ENCODE data around the gene ABCB1. TPM values are rescaled to one million over a fixed set of nuclear protein-coding genes. Genes with fewer than 3 reads are reported as not detected.

The ABCB1 gene
- polyA plus RNA-seq (ENCODE audit: insufficient read depth in 1 of 5, insufficient read length in 5 of 5, low replicate concordance in 1 of 5) = 1 to 10 TPM in 1 of 5 donors, under 1 TPM in 4; 0.43 to 1.1 (median 0.65) TPM
- long read RNA-seq, donor 1 = 0 reads
- long read RNA-seq, donor 2 = 0 reads
- long read RNA-seq, donor 3 = 0 reads
- long read RNA-seq, donor 4 = 0 reads
- long read RNA-seq, donor 5 = 0 reads
- long read RNA-seq, donor 6 = 0 reads
- long read RNA-seq, donor 7 = 0 reads
- long read RNA-seq, donor 8 = 0 reads

DNA sequence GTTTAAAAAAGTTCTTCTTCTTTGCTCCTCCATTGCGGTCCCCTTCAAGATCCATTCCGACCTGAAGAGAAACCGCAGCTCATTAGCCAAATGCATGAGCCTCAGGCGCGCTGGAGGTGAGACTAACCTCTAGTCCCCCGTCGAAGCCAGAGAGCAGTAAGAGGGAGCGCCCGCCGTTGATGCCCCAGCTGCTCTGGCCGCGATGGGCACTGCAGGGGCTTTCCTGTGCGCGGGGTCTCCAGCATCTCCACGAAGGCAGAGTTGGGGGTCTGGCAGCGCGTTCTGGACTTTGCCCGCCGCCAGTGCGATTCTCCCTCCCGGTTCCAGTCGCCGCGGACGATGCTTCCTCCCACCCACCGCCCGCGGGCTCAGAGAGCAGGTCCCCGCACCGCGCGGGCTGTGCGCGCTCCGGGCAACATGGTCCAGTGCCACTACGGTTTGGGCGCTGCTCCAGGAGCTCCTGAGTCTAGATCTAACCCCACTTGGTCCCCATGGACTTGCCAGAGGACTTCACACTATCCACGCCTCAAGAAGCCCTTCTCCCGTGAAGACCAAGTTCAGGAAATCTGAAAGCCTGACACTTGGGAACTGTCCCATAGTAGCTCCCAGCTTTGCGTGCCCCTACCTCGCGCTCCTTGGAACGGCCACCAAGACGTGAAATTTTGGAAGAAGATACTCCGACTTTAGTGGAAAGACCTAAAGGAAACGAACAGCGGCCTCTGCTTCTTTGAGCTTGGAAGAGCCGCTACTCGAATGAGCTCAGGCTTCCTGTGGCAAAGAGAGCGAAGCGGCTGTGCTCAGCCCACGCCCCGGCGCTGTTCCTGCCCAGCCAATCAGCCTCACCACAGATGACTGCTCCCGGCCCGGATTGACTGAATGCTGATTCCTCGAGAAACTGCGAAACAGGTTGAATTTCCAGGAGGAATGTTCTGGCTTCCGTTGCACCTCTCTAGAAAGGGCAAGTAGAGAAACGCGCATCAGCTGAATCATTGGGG is at the start of gene ABCB1:
TSS of gene ABCB1 (minus strand) at position 755 of the 995 bp plus-strand sequence. CDS start at position 55, 700 bp downstream.
- DNase-seq = peak in 1 of 2 donors; percentile 15

DNA sequence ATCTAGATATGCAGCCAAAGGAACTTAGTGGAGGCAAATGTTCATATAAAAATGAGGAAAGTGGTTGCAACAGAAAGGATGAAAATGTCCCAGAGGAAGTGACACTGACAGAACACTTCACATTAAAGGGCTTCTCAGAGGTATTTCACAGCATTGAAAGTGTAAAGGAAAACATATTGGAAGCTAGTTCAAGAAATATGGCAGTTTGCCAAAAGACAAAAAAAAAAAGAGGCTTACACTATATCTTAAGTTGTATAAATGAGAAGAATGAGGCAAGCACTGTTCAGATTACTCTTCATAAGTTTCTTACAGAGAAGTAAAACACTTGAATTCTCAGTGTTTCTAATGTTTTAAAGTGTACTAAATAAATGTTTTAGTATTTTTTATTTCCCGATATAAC is 47.6 kb upstream of the ABCB1 start:
- no peak for DNase-seq

DNA sequence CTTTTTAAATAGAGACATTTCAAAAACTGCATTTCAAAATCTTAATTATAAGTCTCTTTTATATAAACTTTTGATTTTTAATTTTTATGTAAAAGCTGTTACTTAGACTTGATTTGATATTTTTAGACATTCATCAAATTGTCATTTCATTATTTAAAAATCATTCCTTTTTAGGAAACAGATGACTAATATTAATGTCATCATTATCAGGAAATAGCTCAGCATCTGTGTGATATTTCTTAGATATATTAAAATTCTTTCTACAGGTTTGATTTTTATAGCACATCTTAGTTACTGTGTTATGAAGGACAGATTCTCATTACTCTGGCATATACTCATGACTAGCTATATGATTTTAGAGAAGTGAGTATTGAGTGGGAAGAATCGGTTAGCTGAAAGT is 44.8 kb upstream of the ABCB1 start:
- no peak for DNase-seq

DNA sequence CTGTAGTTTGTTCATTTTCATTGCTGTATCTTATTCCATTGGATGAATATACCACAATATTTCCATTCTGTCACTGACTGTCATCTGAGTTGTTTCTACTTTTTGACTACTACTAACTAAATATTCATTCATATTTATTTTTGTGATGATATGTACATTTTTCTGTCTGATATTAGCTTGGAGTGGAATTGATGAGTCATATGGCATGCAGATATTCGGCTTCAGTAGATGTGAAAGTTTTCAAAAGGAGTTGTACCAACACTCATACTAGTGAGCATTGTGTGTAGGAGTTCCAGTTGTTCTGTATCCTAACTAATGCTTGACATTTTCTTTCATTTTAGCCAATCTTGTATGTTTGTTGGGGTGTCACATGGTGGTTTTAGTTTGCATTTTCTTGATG is 35.2 kb upstream of the ABCB1 start:
- DNase-seq = no peak

DNA sequence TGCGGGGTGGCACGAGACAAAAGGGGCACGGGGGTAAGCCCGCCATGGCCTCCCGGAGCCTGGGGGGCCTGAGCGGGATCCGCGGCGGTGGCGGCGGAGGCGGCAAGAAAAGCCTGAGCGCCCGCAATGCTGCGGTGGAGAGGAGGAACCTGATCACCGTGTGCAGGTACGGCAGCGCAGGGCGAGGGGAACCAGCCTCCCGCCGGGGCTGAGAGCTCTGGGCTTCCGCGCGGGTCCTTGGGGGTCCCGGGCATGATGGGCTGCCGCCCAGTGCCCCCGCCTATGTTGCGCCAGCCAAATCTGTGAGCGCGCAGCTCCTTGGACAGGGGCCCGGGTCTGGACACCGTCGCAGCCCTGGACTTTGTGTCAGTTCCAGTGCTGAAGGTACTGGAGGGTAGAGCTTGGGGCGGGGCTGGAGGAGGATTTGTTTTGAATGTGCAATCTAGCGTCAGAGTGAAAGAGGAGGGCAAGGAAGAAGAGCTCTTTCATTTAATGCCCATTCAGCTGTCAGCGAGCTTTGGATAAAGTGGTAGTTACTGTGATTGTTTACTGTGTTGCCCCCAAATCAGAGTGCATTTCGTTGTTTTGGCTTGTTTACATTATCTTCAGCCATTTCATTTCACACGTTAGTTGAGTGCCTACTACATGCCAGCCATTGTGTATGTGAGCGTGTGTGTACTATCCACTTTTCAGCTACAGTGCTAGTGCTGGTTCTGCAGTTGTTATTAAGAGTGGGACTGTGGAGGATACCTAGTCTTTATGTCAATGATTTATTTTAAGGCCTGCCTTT is 28.3 kb upstream of the ABCB1 start:
- DNase-seq = peak in 1 of 2 donors; percentile 0

DNA sequence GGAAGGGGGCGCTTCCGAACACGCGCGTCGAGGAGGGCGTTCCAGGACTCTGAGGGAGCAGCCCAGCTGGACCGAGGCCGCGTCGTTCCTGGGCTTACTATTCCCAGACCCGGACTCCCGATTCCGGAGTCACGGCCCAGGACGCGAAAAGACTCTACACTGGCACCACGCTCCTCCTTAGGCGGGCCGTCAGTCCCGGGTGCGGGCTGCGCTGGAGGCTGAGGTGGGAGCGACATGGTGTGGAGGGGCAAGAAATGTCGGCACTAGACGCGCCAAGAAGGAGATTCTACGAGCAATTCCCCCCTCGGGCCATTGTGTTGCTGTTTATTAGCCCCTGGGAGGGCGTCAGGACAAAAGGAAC is 26.9 kb upstream of the ABCB1 start:
- DNase-seq = peak in 1 of 2 donors; percentile 0

DNA sequence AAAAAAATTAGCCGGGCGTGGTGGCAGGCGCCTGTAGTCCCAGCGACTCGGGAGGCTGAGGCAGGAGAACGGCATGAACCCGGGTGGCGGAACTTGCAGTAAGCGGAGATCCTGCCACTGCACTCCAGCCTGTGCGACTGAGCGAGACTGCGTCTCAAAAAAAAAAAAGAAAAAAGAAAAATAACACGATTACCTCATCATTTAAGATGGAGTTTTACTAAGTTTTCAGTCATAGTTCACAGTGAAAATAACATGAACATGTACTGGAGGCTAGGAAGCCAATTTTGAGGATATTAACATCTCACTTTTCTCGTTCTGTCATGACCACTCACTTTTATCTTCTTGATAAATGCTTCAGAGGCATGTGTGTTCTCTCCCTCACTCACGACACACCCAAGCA is 24.4 kb upstream of the ABCB1 start:
- no peak for DNase-seq

DNA sequence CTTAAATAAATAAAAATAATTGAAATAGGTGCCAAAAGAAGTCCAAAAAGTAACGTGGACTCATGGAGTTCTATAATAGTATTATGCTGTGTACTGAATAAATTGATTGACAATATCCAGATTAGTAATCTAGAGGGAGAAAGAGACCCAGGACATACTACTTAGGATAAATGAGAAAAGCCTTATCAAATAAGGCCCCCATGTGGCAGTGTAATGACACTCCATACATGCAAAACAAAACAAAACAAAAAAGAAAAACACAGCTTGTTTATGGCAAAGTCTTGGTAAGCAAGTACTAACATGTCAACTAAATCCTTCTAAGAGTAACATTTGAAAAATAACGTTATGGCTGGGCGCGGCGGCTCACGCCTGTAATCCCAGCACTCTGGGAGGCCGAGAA is 23.9 kb upstream of the ABCB1 start:
- DNase-seq = no peak

DNA sequence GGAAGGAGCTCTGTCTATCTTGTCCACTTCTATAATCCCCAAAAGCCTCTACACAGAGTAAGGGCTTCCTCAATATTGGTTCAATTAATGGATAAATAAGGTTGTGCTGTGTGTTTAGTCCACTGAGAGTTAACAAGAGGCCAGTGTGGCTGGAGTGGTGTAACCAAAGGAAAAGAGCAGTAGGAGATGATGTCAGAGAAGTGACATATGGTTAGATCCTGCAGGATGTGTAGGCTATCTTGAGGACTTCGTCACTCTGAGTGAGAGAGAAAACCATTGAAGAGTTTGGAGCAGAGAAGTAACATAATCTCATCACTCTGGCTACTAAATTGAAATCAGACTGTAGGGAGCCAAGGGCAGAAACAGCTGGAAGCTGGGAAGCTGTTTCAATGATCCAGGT is 14.5 kb upstream of the ABCB1 start:
- DNase-seq = no peak

DNA sequence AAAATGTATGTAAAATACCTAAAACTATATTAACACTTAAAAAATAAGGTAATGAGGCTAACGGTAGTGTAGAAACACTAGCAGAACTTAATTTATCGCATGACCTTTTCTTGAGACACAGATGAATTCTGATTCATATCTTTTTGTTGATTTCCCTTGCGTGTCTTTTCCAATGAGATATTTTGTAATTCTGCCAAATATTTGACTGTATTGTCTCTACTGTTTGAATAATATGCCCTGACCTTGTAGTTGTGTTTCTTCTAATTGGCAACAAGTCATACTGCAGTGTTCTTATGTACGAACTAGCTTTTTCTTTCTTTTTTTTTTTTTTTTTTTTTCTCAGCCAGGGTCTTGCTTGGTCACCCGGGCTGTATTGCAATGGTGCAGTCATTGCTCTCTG is 9.2 kb upstream of the ABCB1 start:
- no peak for DNase-seq

DNA sequence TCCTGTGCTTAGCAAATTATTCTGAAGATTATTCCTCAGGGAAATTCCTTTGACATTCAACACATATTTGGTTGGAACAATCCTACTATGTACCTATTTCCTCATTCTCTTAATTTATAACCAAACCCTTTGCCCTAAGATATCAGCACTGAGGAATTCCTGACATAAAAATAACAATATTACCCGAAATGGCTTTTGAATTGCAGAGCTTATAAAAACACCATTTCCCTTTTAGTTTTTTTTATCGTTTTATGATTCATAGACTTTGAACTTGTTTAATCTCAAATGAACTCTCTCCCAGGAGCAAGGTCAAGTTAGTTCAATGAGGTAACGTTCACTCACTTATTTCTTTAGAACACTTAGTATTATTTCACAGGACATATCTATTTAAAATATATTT is 7.7 kb upstream of the ABCB1 start:
- DNase-seq = no peak

DNA sequence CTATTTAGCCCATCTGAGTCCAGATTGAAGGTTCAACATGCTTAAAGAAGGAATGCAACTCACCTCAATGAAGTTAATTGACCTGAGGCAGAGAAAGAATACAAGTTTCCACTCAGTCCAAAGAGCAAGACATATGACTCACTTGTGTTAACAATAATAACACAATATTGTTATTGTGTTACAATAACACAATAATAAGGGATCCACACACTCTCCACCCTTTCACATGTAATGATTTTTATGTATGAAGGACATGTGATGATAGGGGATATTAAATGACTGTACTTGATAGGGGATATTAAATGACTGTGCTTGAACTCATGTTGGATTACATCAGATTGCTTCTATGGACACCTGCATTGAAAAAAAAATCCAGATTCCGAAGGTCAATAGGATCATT is 3.6 kb upstream of the ABCB1 start:
- no peak for DNase-seq

DNA sequence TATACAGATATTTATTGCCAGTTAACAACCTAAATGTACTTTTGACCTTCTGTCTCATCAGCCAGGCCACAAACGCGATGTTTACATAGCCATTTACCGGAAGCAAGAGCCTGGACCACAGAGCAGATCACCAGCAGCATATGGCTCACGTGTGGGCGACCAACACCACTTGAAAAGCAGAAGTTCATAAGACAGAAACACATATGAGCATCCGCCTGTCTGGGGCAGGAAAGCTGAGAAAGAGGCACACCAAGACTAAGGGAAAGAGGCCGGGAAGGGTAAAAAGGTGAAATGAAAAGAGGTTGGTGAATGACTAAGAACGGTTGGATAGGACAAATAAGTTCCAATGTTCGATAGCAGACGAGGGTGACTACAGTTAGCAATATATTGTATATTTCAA is 1.3 kb downstream of the ABCB1 start:
- no peak for DNase-seq

DNA sequence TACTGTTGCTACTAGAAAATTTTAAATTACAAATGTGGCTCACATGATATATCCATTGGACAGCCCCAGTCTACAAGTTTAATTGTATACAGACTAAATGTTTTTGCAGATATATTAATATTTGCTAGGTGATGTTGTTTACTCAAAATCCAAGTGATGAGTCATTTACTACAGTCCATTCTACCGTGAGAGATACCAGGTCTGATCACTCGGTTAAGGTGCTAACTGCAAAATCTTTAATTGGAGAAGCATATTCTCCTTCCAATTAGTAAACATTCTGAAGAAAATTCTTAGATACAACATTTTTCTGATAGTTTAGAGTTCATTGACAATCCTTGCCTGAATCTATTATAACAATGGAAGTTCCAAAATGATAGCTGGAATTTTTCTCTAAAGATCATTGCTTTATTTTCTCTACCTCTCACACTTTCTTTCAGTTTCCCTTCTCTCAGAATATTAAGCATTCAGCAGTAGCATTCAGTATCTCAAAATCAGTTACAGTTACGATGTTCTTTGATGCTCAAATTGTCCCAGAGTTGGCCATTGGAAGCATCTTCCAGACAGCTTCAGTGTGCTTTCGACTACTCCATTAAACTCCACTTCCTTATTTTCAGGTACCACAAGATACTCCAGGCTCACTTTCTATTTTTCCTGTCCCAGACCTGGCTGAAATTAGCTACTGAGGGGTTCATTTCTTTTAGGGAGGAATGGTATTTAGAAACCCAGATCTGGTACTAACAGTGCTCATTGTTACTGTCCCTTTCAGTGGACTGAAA is 2.3 kb downstream of the ABCB1 start:
- no peak for DNase-seq

DNA sequence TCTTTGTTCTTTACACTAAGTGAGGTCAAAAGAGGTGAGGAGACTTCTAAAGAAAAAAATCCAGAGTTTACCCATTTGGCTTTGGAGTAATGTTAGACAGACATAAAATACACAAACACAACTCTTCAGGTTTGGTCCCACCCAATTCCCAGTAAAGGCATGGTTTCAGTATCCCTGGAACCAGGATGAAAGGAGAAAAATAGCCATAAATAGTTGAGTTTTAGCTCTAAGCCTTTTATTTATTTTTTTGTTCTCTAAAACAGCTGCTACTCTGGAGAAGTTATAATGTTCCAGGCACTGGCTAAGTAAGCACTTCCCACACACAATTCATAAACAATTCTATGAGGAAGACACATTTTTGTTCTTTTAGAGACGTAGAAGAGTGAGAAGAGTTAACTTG is 4.0 kb downstream of the ABCB1 start:
- no peak for DNase-seq

DNA sequence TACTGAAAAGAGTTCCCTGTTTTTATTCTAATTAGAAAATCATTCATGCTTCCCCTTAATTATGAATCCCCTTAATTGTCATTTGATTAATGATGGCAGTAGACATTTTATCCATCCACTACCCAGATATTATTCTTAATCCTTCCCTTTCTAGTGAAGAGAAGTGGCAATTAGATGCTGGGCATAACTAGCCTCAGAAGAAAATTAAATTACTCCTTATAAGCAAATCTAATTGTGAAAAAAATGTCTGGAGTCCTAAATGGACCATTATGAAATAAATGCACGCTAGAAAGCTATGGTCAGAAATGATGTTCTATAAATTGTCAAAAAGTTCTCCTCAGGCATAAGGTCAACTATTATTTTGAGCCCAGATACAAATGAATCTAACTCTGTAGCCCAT is 4.5 kb downstream of the ABCB1 start:
- no peak for DNase-seq

DNA sequence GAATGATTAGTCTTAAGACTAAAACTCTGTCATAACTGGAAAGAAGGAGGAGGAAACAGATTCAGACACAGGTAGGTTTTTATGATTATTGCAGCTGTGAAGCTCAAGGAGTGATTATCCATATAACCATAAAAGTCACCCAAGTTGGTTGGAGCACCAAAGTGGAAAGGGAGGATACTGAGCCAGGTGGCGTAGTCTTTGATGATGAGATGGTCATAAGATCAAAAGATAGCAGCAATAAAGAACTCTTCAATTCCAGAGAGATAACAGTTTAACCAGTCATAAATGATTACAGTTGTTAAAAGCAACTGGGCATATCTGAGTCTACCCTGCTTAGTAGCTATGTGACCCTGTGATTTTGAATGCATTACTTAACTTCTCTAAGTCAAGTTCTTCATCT is 8.4 kb downstream of the ABCB1 start:
- no peak for DNase-seq

DNA sequence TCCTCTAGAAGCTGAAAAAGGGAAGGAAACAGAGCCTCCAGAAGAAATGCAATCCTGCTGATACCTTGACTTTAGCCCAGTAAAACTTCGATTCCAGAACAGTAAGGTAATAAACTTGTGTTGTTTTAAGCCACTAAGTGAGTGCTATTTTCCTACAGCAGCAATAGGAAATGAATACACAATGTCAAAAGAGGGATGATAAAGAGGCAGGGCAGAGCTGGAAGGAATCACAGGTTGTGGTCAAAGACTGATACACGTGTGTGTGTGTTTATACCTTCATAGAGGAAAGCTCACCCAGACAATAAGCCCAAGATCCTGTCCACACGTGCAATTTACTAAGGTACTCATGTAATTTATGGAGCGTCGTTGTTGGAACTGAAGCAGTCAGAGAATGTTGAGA is 9.5 kb downstream of the ABCB1 start:
- DNase-seq = no peak

DNA sequence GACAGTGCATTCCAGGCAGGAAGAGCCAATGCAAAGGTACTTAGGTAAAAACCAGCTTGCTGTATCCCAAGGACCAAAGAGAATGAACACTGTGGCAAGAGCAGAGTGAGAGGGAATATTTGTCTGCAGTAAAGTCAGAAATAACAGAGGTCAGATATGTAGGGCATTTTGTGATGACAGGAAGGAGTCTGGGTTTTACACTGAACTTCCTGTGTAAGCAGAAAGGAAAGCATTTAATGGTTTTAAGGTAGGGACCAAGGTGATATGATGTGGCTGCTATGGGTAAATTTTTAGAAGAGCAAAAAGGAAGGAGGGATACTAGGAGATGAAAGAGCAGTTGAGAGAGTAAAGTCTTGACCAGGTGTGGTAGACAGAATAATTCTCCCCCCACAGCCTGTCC is 10.1 kb downstream of the ABCB1 start:
- no peak for DNase-seq

DNA sequence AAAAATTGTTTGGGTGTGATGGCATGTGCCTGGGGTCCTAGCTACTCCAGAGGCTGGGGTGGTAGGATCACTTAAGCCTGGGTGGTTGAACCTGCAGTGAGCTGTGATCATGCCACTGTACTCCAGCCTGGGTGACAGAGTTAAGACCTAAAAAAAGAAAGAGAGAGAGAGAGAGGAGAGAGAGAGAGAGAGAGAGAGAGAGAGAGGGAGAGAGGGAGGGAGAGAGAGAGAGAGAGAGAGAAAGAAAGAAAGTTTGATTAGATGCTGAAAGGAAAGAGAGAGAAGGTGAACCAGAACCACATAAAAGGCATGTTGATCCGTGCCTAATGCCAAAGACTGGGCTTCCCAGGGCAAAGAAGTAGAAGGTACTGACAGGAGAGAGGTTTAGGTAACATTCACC is 11.1 kb downstream of the ABCB1 start:
- no peak for DNase-seq

DNA sequence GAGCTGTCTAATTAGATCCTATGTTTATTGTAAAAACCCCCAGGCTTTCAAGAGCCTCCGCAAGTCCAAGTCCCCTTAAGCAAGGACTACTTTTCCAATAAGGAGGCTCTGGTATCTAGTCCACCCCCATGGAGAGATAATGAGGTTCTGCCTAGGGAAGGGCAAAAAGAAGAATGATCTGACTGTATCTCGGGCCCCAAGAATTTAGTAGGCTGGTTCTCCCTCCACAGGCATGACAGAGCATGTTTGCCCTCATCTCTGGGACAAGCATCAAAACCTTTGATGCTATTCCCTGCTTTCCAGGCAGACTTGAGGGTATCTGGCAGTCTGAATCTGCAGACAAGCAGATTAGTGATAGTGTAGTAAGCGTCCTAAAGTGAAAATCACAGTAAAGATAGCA is 19.0 kb downstream of the ABCB1 start:
- DNase-seq = no peak

DNA sequence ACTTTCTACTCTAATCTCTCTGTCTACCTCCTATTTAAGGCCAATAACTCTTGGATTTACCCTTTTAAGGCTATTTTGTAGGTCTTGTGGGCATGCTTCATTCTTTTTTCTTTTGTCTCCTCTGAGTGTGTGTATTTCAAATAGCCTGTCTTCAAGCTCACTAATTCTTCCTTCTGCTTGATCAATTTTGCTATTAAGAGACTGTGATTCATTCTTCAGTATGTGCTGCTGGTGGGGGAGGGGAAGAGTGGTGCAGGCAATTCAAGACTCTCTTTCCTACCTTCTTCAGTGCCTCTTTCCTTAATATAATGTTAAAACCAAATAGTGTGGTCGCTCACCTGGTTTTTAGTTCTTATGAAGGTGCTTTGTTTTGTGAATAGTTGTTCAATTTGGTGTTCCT is 20.0 kb downstream of the ABCB1 start:
- no peak for DNase-seq
